Hematopoietic multipotent progenitor cell treated with erythropoietin and hydrocortisone succinate and interleukin-3 and kit ligand, for 15 days (in vitro differentiated cells): ENCODE results near the gene XPO6.
"Not testable (repeated sequence)": the region's sequence is repeated elsewhere in the genome, so short reads cannot be mapped to it uniquely, and the experiment has no call there.

Experiments used
- DNase-seq: peaks from one replicate; pipeline ENCODE4 v3.0.0-alpha.2; 2015; ENCODE audit warnings: low spot score

The XPO6 gene

GRCh38 chr16:28151180-28151579 lies 60.6 kb downstream of the XPO6 start:
- no peak for DNase-seq

- DNase-seq: no peak
Observed at GRCh38 chr16:28149011-28149888, 62.5 kb downstream of the XPO6 start.

- no peak for DNase-seq
Observed at GRCh38 chr16:28146536-28146935, 65.2 kb downstream of the XPO6 start.

GRCh38 chr16:28145796-28146195 lies 66.0 kb downstream of the XPO6 start:
- DNase-seq: no peak

- no peak for DNase-seq
Observed at GRCh38 chr16:28140788-28141618, 70.8 kb downstream of the XPO6 start.

GRCh38 chr16:28139530-28139929 lies 72.2 kb downstream of the XPO6 start:
- no peak for DNase-seq

GRCh38 chr16:28136751-28137434 lies 74.9 kb downstream of the XPO6 start:
- DNase-seq: no peak

- no peak for DNase-seq
Observed at GRCh38 chr16:28133666-28134065, 78.1 kb downstream of the XPO6 start.

- DNase-seq: no peak
Observed at GRCh38 chr16:28131743-28132393, 79.9 kb downstream of the XPO6 start.

- DNase-seq: no peak
Observed at GRCh38 chr16:28131181-28131580, 80.6 kb downstream of the XPO6 start.

GRCh38 chr16:28130099-28131088 lies 81.4 kb downstream of the XPO6 start:
- DNase-seq: no peak

GRCh38 chr16:28126684-28127620 lies 84.8 kb downstream of the XPO6 start:
- DNase-seq: no peak

- DNase-seq: no peak
Observed at GRCh38 chr16:28125592-28125991, 86.2 kb downstream of the XPO6 start.

- no peak for DNase-seq
Observed at GRCh38 chr16:28121527-28121926, 90.2 kb downstream of the XPO6 start.

GRCh38 chr16:28120754-28121153 lies 91.0 kb downstream of the XPO6 start:
- no peak for DNase-seq

- DNase-seq: no peak
Observed at GRCh38 chr16:28118637-28119036, 93.1 kb downstream of the XPO6 start.

GRCh38 chr16:28117168-28117565 lies 94.6 kb downstream of the XPO6 start:
- DNase-seq: no peak

GRCh38 chr16:28115866-28116265 lies 95.9 kb downstream of the XPO6 start:
- not testable (repeated sequence) for DNase-seq

GRCh38 chr16:28112908-28113307 lies 98.9 kb downstream of the XPO6 start:
- no peak for DNase-seq

GRCh38 chr16:28110977-28111376 lies 100.8 kb downstream of the XPO6 start:
- DNase-seq: no peak
